K562 (cell line): ENCODE data around the gene SAPCD1. TPM values are rescaled to one million over a fixed set of nuclear protein-coding genes. Genes with fewer than 3 reads are reported as not detected.

Source experiments
- BCOR ChIP-seq: fragments of 450-650 bp; IDR thresholded peaks from 2 replicates; pipeline ENCODE4 v1.6.1; 2016
- CEBPB ChIP-seq: fragments of 450-650 bp; IDR thresholded peaks from 2 replicates; pipeline ENCODE4 v1.6.1; 2016; ENCODE audit warnings: missing genetic modification characterization, missing compliant biosample characterization
- DNMT1 ChIP-seq: fragments of 450-650 bp; IDR thresholded peaks from 2 replicates; pipeline ENCODE4 v1.6.1; 2016; ENCODE audit warnings: antibody characterized with exemption, mild to moderate bottlenecking
- GABPB2 ChIP-seq: fragments of 250-450 bp; sonication (Bioruptor Pico); conservative IDR thresholded peaks from 2 replicates; pipeline ENCODE4 v1.5.1; 2021; ENCODE audit warnings: mild to moderate bottlenecking
- KDM5B ChIP-seq: fragments of 200-600 bp; sonication (generic); IDR thresholded peaks from 2 replicates; pipeline ENCODE4 v1.6.1; 2012; ENCODE audit warnings: low read depth, mild to moderate bottlenecking, moderate library complexity, low read length, control low read depth, inconsistent platforms; ENCODE audit not compliant: insufficient replicate concordance
- MXI1 ChIP-seq: IDR thresholded peaks from 2 replicates; pipeline ENCODE4 v1.6.1; 2011; ENCODE audit warnings: low read depth, mild to moderate bottlenecking, improper control_type of control experiment, low read length
- NCOR1 ChIP-seq: fragments of 450-650 bp; IDR thresholded peaks from 2 replicates; pipeline ENCODE4 v1.6.1; 2016; ENCODE audit warnings: mild to moderate bottlenecking, moderate library complexity
- PRPF4 ChIP-seq: fragments of 200-400 bp; formaldehyde crosslinking; IDR thresholded peaks from one replicate; pipeline ENCODE4 v1.6.1; 2017; ENCODE audit warnings: low read length, low read depth, mild to moderate bottlenecking; ENCODE audit not compliant: insufficient read depth, poor library complexity, severe bottlenecking
- SAP30 ChIP-seq: fragments of 200-600 bp; sonication (generic); IDR thresholded peaks from 2 replicates; pipeline ENCODE4 v1.6.1; 2012; ENCODE audit warnings: borderline replicate concordance, low read depth, mild to moderate bottlenecking, moderate library complexity, low read length, control low read depth, inconsistent platforms; ENCODE audit not compliant: insufficient read depth, poor library complexity, severe bottlenecking
- SRSF9 ChIP-seq: fragments of 200-400 bp; formaldehyde crosslinking; IDR thresholded peaks from 2 replicates; pipeline ENCODE4 v1.6.1; 2017; ENCODE audit warnings: low read depth, low read length, borderline replicate concordance
- TRIM28 ChIP-seq: fragments of 450-650 bp; IDR thresholded peaks from 2 replicates; pipeline ENCODE4 v1.6.1; 2017
- polyA plus RNA-seq, 8 experiments: library from polyadenylated mRNA; depleted of rRNA in 4 of 8; stranded (reverse) in 5 of 8; unstranded in 3 of 8; fragments of >200 nt; fragmentation: Nextera tagmentation in 2 of 8; fragmentation: Illumina TruSeq in 1 of 8; extraction: Ambion mirVana in 2 of 8; extraction: Trizol in 1 of 8; gene quantifications; 2 replicates each; pipeline versions ENCODE4 v1.2.1 to v1.2.3, GENCODE V29; 2011 to 2014; ENCODE audit warnings: inconsistent platforms in 1 of 8, missing spikeins in 1 of 8
- total RNA-seq, 7 experiments: library from RNA; depleted of rRNA in 6 of 7; stranded (reverse); fragments of >200 nt in 6 of 7; fragmentation: Illumina TruSeq in 2 of 7; extraction: Trizol in 2 of 7; gene quantifications; 2 replicates each; pipeline versions ENCODE4 v1.2.1 to v1.2.3, GENCODE V29; 2011 to 2021; ENCODE audit warnings: low replicate concordance in 1 of 7
- TF ChIP-seq, protein P1 (sequence below): fragments of 450-650 bp; formaldehyde crosslinking; IDR thresholded peaks from 2 replicates; pipeline ENCODE4 v1.4.0; 2022; ENCODE audit warnings: missing genetic modification characterization
- TF ChIP-seq, protein P2 (sequence below): sonication (generic); formaldehyde crosslinking; IDR thresholded peaks from 2 replicates; pipeline ENCODE4 v1.8.0; 2022; ENCODE audit warnings: mild to moderate bottlenecking, missing genetic modification reagents
- TF ChIP-seq, protein P3 (sequence below): sonication (generic); formaldehyde crosslinking; IDR thresholded peaks from 2 replicates; pipeline ENCODE4 v1.9.0; 2022; ENCODE audit warnings: mild to moderate bottlenecking, missing genetic modification reagents
- TF ChIP-seq, protein P4 (sequence below): fragments of 450-650 bp; IDR thresholded peaks from 2 replicates; pipeline ENCODE4 v1.6.1; 2016; ENCODE audit warnings: borderline replicate concordance
- TF ChIP-seq, protein P5 (sequence below): fragments of 250-450 bp; sonication (Bioruptor Pico); IDR thresholded peaks from 2 replicates; pipeline ENCODE4 v1.5.0; 2020; ENCODE audit warnings: mild to moderate bottlenecking, borderline replicate concordance

SAPCD1 gene
- total and polyA plus RNA-seq, 9 of the 15 experiments (the other 6 are each of a cell fraction or from before 2014, with no cell fraction given): 2.6 to 30.2 (median 7.4) TPM

DNA sequence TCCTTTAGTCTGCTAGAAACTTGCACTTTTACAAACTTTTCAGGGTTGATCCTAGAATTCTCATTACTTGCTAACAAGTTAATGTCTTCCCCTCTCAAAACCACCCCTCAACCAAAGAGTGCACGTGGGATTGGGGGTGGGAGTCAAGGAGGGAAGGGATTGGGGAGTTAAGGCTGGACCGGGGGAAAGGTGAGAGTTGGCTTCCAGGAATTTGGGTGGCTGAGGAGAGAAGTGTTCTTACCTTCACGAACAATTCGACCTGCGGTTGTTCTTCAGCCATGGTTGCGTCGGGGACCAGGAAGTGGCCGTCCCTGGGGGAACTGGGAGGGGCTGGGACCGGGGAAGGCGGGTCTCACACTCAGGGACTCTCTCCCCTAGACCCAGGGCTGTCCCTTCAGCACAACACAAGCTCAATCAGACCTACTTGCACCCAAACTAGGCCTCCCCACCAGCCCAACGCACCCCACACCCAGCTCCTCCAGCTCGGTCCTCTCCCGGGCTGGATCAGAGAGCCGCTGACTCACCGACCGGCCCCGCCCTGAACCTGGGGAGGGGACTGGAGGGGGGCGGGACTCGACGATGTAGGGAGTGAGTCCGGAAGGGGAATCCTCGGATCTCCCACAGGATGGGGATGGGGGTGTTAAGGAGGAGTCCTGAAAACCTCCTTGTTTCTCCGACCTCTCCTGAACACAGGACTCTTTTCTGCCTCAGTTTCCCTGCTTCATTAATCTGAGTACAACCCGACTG, 26.3 kb upstream of the SAPCD1 start, which contains the start of gene CLIC1 (continued):
- TF ChIP-seq BCOR (peak; percentile 91; the same call in 1 of the 2 replicates), PRPF4 (no peak), GABPB2 (peak; percentile 86; the same call in 1 of the 2 replicates), NCOR1 (no peak), KDM5B (peak; percentile 88), MXI1 (no peak; the same call in 1 of the 2 replicates), SAP30 (peak; percentile 78), CEBPB (tag) (no peak), TRIM28 (peak; percentile 70; the same call in 1 of the 2 replicates), DNMT1 (peak; percentile 15; the same call in 1 of the 2 replicates), SRSF9 (no peak)
- TF ChIP-seq, protein P1, sequence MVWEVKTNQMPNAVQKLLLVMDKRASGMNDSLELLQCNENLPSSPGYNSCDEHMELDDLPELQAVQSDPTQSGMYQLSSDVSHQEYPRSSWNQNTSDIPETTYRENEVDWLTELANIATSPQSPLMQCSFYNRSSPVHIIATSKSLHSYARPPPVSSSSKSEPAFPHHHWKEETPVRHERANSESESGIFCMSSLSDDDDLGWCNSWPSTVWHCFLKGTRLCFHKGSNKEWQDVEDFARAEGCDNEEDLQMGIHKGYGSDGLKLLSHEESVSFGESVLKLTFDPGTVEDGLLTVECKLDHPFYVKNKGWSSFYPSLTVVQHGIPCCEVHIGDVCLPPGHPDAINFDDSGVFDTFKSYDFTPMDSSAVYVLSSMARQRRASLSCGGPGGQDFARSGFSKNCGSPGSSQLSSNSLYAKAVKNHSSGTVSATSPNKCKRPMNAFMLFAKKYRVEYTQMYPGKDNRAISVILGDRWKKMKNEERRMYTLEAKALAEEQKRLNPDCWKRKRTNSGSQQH (CRISPR knock-in tag): peak; percentile 77; the same call in 1 of the 2 replicates
- TF ChIP-seq, protein P2, sequence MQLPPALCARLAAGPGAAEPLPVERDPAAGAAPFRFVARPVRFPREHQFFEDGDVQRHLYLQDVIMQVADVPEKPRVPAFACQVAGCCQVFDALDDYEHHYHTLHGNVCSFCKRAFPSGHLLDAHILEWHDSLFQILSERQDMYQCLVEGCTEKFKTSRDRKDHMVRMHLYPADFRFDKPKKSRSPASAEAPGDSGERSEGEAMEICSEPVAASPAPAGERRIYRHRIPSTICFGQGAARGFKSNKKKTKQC (CRISPR knock-in tag): no peak
- TF ChIP-seq, protein P3, sequence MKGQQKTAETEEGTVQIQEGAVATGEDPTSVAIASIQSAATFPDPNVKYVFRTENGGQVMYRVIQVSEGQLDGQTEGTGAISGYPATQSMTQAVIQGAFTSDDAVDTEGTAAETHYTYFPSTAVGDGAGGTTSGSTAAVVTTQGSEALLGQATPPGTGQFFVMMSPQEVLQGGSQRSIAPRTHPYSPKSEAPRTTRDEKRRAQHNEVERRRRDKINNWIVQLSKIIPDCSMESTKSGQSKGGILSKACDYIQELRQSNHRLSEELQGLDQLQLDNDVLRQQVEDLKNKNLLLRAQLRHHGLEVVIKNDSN (CRISPR knock-in tag): 0 out of 2 replicates have a peak, but pooled peaks have one; percentile 19
- TF ChIP-seq, protein P4, sequence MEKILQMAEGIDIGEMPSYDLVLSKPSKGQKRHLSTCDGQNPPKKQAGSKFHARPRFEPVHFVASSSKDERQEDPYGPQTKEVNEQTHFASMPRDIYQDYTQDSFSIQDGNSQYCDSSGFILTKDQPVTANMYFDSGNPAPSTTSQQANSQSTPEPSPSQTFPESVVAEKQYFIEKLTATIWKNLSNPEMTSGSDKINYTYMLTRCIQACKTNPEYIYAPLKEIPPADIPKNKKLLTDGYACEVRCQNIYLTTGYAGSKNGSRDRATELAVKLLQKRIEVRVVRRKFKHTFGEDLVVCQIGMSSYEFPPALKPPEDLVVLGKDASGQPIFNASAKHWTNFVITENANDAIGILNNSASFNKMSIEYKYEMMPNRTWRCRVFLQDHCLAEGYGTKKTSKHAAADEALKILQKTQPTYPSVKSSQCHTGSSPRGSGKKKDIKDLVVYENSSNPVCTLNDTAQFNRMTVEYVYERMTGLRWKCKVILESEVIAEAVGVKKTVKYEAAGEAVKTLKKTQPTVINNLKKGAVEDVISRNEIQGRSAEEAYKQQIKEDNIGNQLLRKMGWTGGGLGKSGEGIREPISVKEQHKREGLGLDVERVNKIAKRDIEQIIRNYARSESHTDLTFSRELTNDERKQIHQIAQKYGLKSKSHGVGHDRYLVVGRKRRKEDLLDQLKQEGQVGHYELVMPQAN: peak; percentile 93
- TF ChIP-seq, protein P5, sequence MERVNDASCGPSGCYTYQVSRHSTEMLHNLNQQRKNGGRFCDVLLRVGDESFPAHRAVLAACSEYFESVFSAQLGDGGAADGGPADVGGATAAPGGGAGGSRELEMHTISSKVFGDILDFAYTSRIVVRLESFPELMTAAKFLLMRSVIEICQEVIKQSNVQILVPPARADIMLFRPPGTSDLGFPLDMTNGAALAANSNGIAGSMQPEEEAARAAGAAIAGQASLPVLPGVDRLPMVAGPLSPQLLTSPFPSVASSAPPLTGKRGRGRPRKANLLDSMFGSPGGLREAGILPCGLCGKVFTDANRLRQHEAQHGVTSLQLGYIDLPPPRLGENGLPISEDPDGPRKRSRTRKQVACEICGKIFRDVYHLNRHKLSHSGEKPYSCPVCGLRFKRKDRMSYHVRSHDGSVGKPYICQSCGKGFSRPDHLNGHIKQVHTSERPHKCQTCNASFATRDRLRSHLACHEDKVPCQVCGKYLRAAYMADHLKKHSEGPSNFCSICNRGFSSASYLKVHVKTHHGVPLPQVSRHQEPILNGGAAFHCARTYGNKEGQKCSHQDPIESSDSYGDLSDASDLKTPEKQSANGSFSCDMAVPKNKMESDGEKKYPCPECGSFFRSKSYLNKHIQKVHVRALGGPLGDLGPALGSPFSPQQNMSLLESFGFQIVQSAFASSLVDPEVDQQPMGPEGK (CRISPR knock-in tag): peak; percentile 14; the same call in 1 of the 2 replicates
